GM12878 (cell line): Measurements from ENCODE around the gene CHN2. TPM values are rescaled to one million over a fixed set of nuclear protein-coding genes. Genes with fewer than 3 reads are reported as not detected.

Experiments used
- ATAC-seq: fragments of 200-7000 bp; cut with Tn5 transposase; 3 replicates; pipeline ENCODE4 v1.9.1; 2020; ENCODE audit warnings: mild to moderate bottlenecking, moderate library complexity
- BruUV-seq: library from RNA; stranded (reverse); fragments of 400-500 nt; replicated peaks from 2 replicates; lab custom pipeline; 2021; lab: Mats Ljungman, UMichigan
- CTCF ChIA-PET: fragments of 300-600 bp; sonication (Branson Sonifier 250); formaldehyde crosslinking; extraction: SDS; loops from one replicate; lab custom pipeline; 2021; ENCODE audit warnings: inconsistent platforms; lab: Yijun Ruan, JAX
- POLR2A ChIA-PET: fragments of 350-600 bp; formaldehyde crosslinking; extraction: SDS; loops from one replicate; lab custom pipeline; 2021; ENCODE audit warnings: inconsistent platforms; lab: Charles Lee
- RAD21 ChIA-PET: fragments of 300-600 bp; sonication (Branson Sonifier 250); formaldehyde crosslinking; loops from one replicate; lab custom pipeline; 2023; ENCODE audit warnings: antibody characterized with exemption; ENCODE audit not compliant: unreplicated experiment; lab: Charles Lee
- SMC1A ChIA-PET: fragments of 300-600 bp; sonication (Branson Sonifier 250); formaldehyde crosslinking; loops from one replicate; lab custom pipeline; 2023; ENCODE audit not compliant: unreplicated experiment, uncharacterized antibody; lab: Charles Lee
- DNase-seq: peaks from one replicate; pipeline ENCODE4 v3.0.0-alpha.2; 2011; ENCODE audit warnings: low read depth, low spot score
- FAIRE-seq: peaks from 3 replicates; lab custom pipeline; 2011; peaks lifted over from hg19 to GRCh38; lab: Jason Lieb, UNC
- H2AFZ ChIP-seq: 2 replicates; pipeline ENCODE4 v1.6.0; 2011; ENCODE audit warnings: low read depth, low read length, control low read depth; ENCODE audit not compliant: control insufficient read depth
- H3K27ac ChIP-seq: 2 replicates; pipeline ENCODE4 v1.5.1; 2011; ENCODE audit warnings: control low read depth; ENCODE audit not compliant: control insufficient read depth, insufficient read depth
- H3K27me3 ChIP-seq, 2 experiments: replicated peaks in 1 of 2; 2 replicates each; pipeline versions ENCODE4 v1.6.0 to v1.6.1; 2011; ENCODE audit warnings: low read length in 1 of 2; ENCODE audit not compliant: control insufficient read depth in 2 of 2, insufficient read depth in 2 of 2
- H3K36me3 ChIP-seq, 2 experiments: 2 replicates each; pipeline ENCODE4 v1.5.1; 2011; ENCODE audit warnings: low read length in 1 of 2; ENCODE audit not compliant: control insufficient read depth in 2 of 2, insufficient read depth in 2 of 2
- H3K4me1 ChIP-seq: 2 replicates; pipeline ENCODE4 v1.6.1; 2011; ENCODE audit warnings: mild to moderate bottlenecking, low read length, moderate library complexity, mixed read lengths; ENCODE audit not compliant: control insufficient read depth, insufficient read depth
- H3K4me2 ChIP-seq: 2 replicates; pipeline ENCODE4 v1.6.0; 2011; ENCODE audit warnings: control low read depth; ENCODE audit not compliant: control insufficient read depth, insufficient read depth
- H3K4me3 ChIP-seq: fragments of 200-600 bp; sonication (generic); 2 replicates; pipeline ENCODE4 v1.5.1; 2016
- H3K79me2 ChIP-seq: 2 replicates; pipeline ENCODE4 v1.6.0; 2011; ENCODE audit warnings: low read length; ENCODE audit not compliant: control insufficient read depth, insufficient read depth
- H3K9ac ChIP-seq: 2 replicates; pipeline ENCODE4 v1.8.0; 2011; ENCODE audit warnings: low read length, control low read depth, mixed read lengths; ENCODE audit not compliant: control insufficient read depth, insufficient read depth
- H3K9me3 ChIP-seq: replicated peaks from 3 replicates; pipeline ENCODE4 v1.5.1; 2011; ENCODE audit warnings: mild to moderate bottlenecking, low read length; ENCODE audit not compliant: control insufficient read depth, insufficient read depth
- H4K20me1 ChIP-seq: 2 replicates; pipeline ENCODE4 v1.6.0; 2011; ENCODE audit not compliant: control insufficient read depth, insufficient read depth
- BRCA1 ChIP-seq: IDR thresholded peaks from 2 replicates; pipeline ENCODE4 v1.6.1; 2011; ENCODE audit warnings: low read depth, low read length, improper control_type of control experiment
- CHD2 ChIP-seq: IDR thresholded peaks from 2 replicates; pipeline ENCODE4 v1.6.1; 2011; ENCODE audit warnings: low read depth, low read length, improper control_type of control experiment, borderline replicate concordance
- CREB1 ChIP-seq: IDR thresholded peaks from 2 replicates; pipeline ENCODE4 v1.6.1; 2012; ENCODE audit warnings: low read depth, mild to moderate bottlenecking, inconsistent platforms
- LARP7 ChIP-seq: fragments of 450-650 bp; IDR thresholded peaks from 2 replicates; pipeline ENCODE4 v1.6.1; 2017; ENCODE audit warnings: mild to moderate bottlenecking
- PAX5 ChIP-seq: IDR thresholded peaks from 2 replicates; pipeline ENCODE4 v1.6.1; 2011; ENCODE audit warnings: low read depth, low read length, borderline replicate concordance
- POLR2AphosphoS2 ChIP-seq: IDR thresholded peaks from 2 replicates; pipeline ENCODE4 v1.6.1; 2011; ENCODE audit warnings: low read depth, mild to moderate bottlenecking, low read length, improper control_type of control experiment, moderate library complexity
- RELA ChIP-seq: fragments of 450-650 bp; IDR thresholded peaks from 2 replicates; pipeline ENCODE4 v1.8.0; 2014; ENCODE audit warnings: borderline replicate concordance; ENCODE audit not compliant: partially characterized antibody
- RUNX3 ChIP-seq: IDR thresholded peaks from 2 replicates; pipeline ENCODE4 v1.6.1; 2012; ENCODE audit warnings: low read length, inconsistent platforms
- SIX5 ChIP-seq: IDR thresholded peaks from 2 replicates; pipeline ENCODE4 v1.6.1; 2011; ENCODE audit warnings: mild to moderate bottlenecking, low read depth, low read length, moderate library complexity; ENCODE audit not compliant: severe bottlenecking
- YY1 ChIP-seq: IDR thresholded peaks from 2 replicates; pipeline ENCODE4 v1.6.1; 2011; ENCODE audit warnings: low read depth, mild to moderate bottlenecking, low read length
- ZBTB33 ChIP-seq: fragments of 450-650 bp; IDR thresholded peaks from 2 replicates; pipeline ENCODE4 v1.6.1; 2017; ENCODE audit warnings: mild to moderate bottlenecking
- WGBS: methylation state at CpG from one replicate; pipeline ENCODE4 v1.1.6; 2016; ENCODE audit warnings: low lambda C conversion rate; ENCODE audit not compliant: insufficient replicate concordance, insufficient coverage; ENCODE audit errors: missing lambda C conversion rate; 5-methylcytosine and 5-hydroxymethylcytosine counted together
- in situ Hi-C: fragments of 300-500 bp; cut with MboI; formaldehyde crosslinking; loops from 9 replicates; pipeline ENCODE4 v1.14.3; 2018; ENCODE audit warnings: mixed read lengths
- intact Hi-C: fragments of 100-400 bp; cut with micrococcal nuclease; formaldehyde crosslinking; loops from one replicate; pipeline ENCODE4 v1.14.2; 2022; ENCODE audit not compliant: unreplicated experiment
- polyA plus RNA-seq, 11 experiments: library from polyadenylated mRNA; depleted of rRNA in 4 of 11; unstranded in 6 of 11; stranded (reverse) in 5 of 11; fragments of >200 nt; fragmentation: Nextera tagmentation in 4 of 11; fragmentation: Illumina TruSeq in 1 of 11; extraction: Ambion mirVana in 4 of 11; extraction: Trizol in 1 of 11; gene quantifications; 1 replicate in 1 of 11; 2 replicates in 10 of 11; pipeline versions ENCODE4 v1.2.1 to v1.2.3, GENCODE V29; 2011 to 2016; ENCODE audit warnings: inconsistent platforms in 2 of 11, missing spikeins in 2 of 11, low read depth in 1 of 11
- total RNA-seq, 4 experiments: library from RNA; depleted of rRNA in 3 of 4; stranded (reverse); fragments of >200 nt in 3 of 4; fragmentation: Illumina TruSeq in 1 of 4; extraction: Trizol in 1 of 4; gene quantifications; 2 replicates each; pipeline versions ENCODE4 v1.2.1 to v1.2.3, GENCODE V29; 2013 to 2021
- TF ChIP-seq, protein P1 (sequence below): IDR thresholded peaks from 2 replicates; pipeline ENCODE4 v1.6.1; 2012; ENCODE audit warnings: mild to moderate bottlenecking, low read depth, low read length

The CHN2 gene
- total and polyA plus RNA-seq, 10 of the 15 experiments (the other 5 are each of a cell fraction or from before 2014, with no cell fraction given), result 0.11 to 3.8 (median 0.37) TPM; not detected in 2

DNA sequence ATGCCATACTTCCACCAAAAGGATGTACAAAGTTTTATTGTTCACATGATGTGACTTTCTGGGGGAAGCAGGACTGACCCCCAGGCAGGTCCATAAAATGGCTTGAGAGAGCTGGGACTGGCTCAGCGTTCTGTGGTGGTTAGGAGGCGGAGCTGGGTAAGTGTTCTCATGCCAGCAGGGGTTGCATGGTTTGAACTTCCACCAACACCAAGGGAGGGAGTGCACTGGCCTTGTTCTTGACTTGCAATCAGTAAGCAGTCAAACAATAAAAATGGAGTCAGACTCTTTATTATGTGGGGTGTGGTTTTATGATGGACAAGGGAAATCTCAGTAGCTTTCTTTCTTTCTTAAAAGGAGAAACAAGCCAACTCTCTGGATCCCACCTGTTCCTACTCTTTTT is 273.6 kb downstream of the CHN2 start:
- WGBS, result 16% methylated on average over 2 of the region's 2 CpGs
- RAD21 ChIA-PET, result no interaction called here
- FAIRE-seq, result no peak

More for the DNA sequence above, 273.6 kb downstream of the CHN2 start:
- TF ChIP-seq ZBTB33 (no peak), SIX5 (no peak), BRCA1 (no peak), CHD2 (no peak), YY1 (no peak), RUNX3 (no peak), POLR2AphosphoS2 (no peak), PAX5 (no peak), RELA (no peak), LARP7 (no peak), CREB1 (no peak)
- TF ChIP-seq, protein P1, sequence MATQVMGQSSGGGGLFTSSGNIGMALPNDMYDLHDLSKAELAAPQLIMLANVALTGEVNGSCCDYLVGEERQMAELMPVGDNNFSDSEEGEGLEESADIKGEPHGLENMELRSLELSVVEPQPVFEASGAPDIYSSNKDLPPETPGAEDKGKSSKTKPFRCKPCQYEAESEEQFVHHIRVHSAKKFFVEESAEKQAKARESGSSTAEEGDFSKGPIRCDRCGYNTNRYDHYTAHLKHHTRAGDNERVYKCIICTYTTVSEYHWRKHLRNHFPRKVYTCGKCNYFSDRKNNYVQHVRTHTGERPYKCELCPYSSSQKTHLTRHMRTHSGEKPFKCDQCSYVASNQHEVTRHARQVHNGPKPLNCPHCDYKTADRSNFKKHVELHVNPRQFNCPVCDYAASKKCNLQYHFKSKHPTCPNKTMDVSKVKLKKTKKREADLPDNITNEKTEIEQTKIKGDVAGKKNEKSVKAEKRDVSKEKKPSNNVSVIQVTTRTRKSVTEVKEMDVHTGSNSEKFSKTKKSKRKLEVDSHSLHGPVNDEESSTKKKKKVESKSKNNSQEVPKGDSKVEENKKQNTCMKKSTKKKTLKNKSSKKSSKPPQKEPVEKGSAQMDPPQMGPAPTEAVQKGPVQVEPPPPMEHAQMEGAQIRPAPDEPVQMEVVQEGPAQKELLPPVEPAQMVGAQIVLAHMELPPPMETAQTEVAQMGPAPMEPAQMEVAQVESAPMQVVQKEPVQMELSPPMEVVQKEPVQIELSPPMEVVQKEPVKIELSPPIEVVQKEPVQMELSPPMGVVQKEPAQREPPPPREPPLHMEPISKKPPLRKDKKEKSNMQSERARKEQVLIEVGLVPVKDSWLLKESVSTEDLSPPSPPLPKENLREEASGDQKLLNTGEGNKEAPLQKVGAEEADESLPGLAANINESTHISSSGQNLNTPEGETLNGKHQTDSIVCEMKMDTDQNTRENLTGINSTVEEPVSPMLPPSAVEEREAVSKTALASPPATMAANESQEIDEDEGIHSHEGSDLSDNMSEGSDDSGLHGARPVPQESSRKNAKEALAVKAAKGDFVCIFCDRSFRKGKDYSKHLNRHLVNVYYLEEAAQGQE, result no peak
- ChIA-PET SMC1A (no interaction called here), CTCF (interaction anchor here (1.2 kb wide), 1 partner anchor 24 kb away, joined by 4 read pairs; no protein-coding TSS in a partner anchor), POLR2A (no interaction called here)
- H3K9ac ChIP-seq, result no peak overlapping the region
- H3K4me2 ChIP-seq, result no peak overlapping the region
- intact Hi-C loops, result no loop called here
- no peaks in the 10 kb centered on the region for H3K4me1 ChIP-seq
- no TSS peak for BruUV-seq
- H4K20me1 ChIP-seq, result no peaks in the 10 kb centered on the region
- H3K79me2 ChIP-seq, result no peaks in the 10 kb centered on the region
- no peak overlapping the region for H3K27ac ChIP-seq
- DNase-seq, result no peak
- no peak overlapping the region for H3K4me3 ChIP-seq
- no peak overlapping the region for H2AFZ ChIP-seq
- no peak for ATAC-seq
- no peaks in the 10 kb centered on the region; a peak in 2 of 4 replicates for H3K27me3 ChIP-seq
- no peaks in the 10 kb centered on the region for H3K36me3 ChIP-seq
- no peaks in the 10 kb centered on the region for H3K9me3 ChIP-seq
- in situ Hi-C loops, result no loop called here
